HG03039 (cell line): ENCODE data around the gene DRD1.
"Not testable (repeated sequence)": the region's sequence is repeated elsewhere in the genome, so short reads cannot be mapped to it uniquely, and the experiment has no call there.

Experiments
- ATAC-seq: cut with Tn5 transposase; IDR thresholded peaks from one replicate; pipeline ENCODE4 v1.9.1; 2021; ENCODE audit warnings: mild to moderate bottlenecking, moderate library complexity; ENCODE audit not compliant: unreplicated experiment

DRD1 gene

GRCh38 chr5:175434800-175435199 lies 9.2 kb downstream of the DRD1 start:
- ATAC-seq: no peak

- no peak for ATAC-seq
Measured at GRCh38 chr5:175427762-175428161, 16.2 kb downstream of the DRD1 start.

- ATAC-seq: not testable (repeated sequence)
Measured at GRCh38 chr5:175424594-175424993, 19.4 kb downstream of the DRD1 start.

GRCh38 chr5:175422058-175422457 lies 21.9 kb downstream of the DRD1 start:
- ATAC-seq: no peak

GRCh38 chr5:175420383-175420782 lies 23.6 kb downstream of the DRD1 start:
- no peak for ATAC-seq

GRCh38 chr5:175418251-175418650 lies 25.7 kb downstream of the DRD1 start:
- no peak for ATAC-seq

GRCh38 chr5:175417384-175417783 lies 26.6 kb downstream of the DRD1 start:
- no peak for ATAC-seq

GRCh38 chr5:175415303-175415702 lies 28.7 kb downstream of the DRD1 start:
- no peak for ATAC-seq

GRCh38 chr5:175410926-175411325 lies 33.1 kb downstream of the DRD1 start:
- ATAC-seq: no peak

- no peak for ATAC-seq
Measured at GRCh38 chr5:175406300-175406699, 37.7 kb downstream of the DRD1 start.

- ATAC-seq: not testable (repeated sequence)
Measured at GRCh38 chr5:175397590-175398297, 46.2 kb downstream of the DRD1 start.

- ATAC-seq: not testable (repeated sequence)
Measured at GRCh38 chr5:175395430-175395829, 48.6 kb downstream of the DRD1 start.

GRCh38 chr5:175394601-175395000 lies 49.4 kb downstream of the DRD1 start:
- ATAC-seq: no peak

GRCh38 chr5:175393897-175394296 lies 50.1 kb downstream of the DRD1 start:
- no peak for ATAC-seq

- no peak for ATAC-seq
Measured at GRCh38 chr5:175392236-175392635, 51.7 kb downstream of the DRD1 start.

GRCh38 chr5:175390352-175391083 lies 53.5 kb downstream of the DRD1 start:
- ATAC-seq: no peak
